Keratinocyte (primary cell): ENCODE data around the gene SMTNL2. TPM values are rescaled to one million over a fixed set of nuclear protein-coding genes. Genes with fewer than 3 reads are reported as not detected.

Experiments
- DNase-seq: peaks from one replicate; pipeline ENCODE4 v3.0.0-alpha.2; 2011; ENCODE audit warnings: low read depth, missing footprints, low spot score
- FAIRE-seq: peaks from 2 replicates; lab custom pipeline; 2011; peaks lifted over from hg19 to GRCh38; lab: Jason Lieb, UNC
- H2AFZ ChIP-seq: 2 replicates; pipeline ENCODE4 v1.6.0; 2012; ENCODE audit warnings: low read length, control low read depth, inconsistent platforms; ENCODE audit not compliant: control insufficient read depth
- H3K27ac ChIP-seq: 2 replicates; pipeline ENCODE4 v1.5.1; 2011; ENCODE audit warnings: low read length; ENCODE audit not compliant: control insufficient read depth, insufficient read depth
- H3K27me3 ChIP-seq: 3 replicates; pipeline ENCODE4 v1.6.0; 2011; ENCODE audit warnings: low read length; ENCODE audit not compliant: control insufficient read depth, insufficient read depth; ENCODE audit errors: extremely low read depth
- H3K36me3 ChIP-seq, 2 experiments: 2 replicates in 1 of 2; 3 replicates in 1 of 2; pipeline ENCODE4 v1.5.1; 2011; ENCODE audit warnings: low read length in 2 of 2, mild to moderate bottlenecking in 1 of 2; ENCODE audit not compliant: control insufficient read depth in 2 of 2, insufficient read depth in 2 of 2; ENCODE audit errors: extremely low read depth in 1 of 2
- H3K4me1 ChIP-seq: 3 replicates; pipeline ENCODE4 v1.5.1; 2011; ENCODE audit warnings: low read length; ENCODE audit not compliant: control insufficient read depth, insufficient read depth; ENCODE audit errors: extremely low read depth
- H3K4me2 ChIP-seq: 3 replicates; pipeline ENCODE4 v1.6.0; 2011; ENCODE audit warnings: low read depth, low read length; ENCODE audit not compliant: control insufficient read depth, insufficient read depth; ENCODE audit errors: extremely low read depth
- H3K4me3 ChIP-seq, 3 experiments: fragments of 200-600 bp in 1 of 3; sonication (generic) in 1 of 3; 2 replicates in 2 of 3; 3 replicates in 1 of 3; pipeline ENCODE4 v1.5.1; 2011 to 2016; ENCODE audit warnings: low read length in 3 of 3, mild to moderate bottlenecking in 3 of 3, control low read depth in 2 of 3, inconsistent platforms in 1 of 3, low read depth in 1 of 3, mixed read lengths in 1 of 3, mixed run types in 1 of 3, moderate library complexity in 1 of 3; ENCODE audit not compliant: control insufficient read depth in 2 of 3, insufficient read depth in 2 of 3; ENCODE audit errors: extremely low read depth in 1 of 3
- H3K79me2 ChIP-seq: 2 replicates; pipeline ENCODE4 v1.6.0; 2012; ENCODE audit warnings: low read length; ENCODE audit not compliant: control insufficient read depth, insufficient read depth
- H3K9ac ChIP-seq: 3 replicates; pipeline ENCODE4 v1.6.0; 2011; ENCODE audit warnings: low read length; ENCODE audit not compliant: control insufficient read depth, insufficient read depth; ENCODE audit errors: extremely low read depth
- H3K9me1 ChIP-seq: 3 replicates; pipeline ENCODE4 v1.6.0; 2011; ENCODE audit warnings: low read length; ENCODE audit not compliant: control insufficient read depth, insufficient read depth; ENCODE audit errors: extremely low read depth
- H3K9me3 ChIP-seq: 2 replicates; pipeline ENCODE4 v1.5.1; 2012; ENCODE audit warnings: low read depth, low read length; ENCODE audit not compliant: control insufficient read depth
- H4K20me1 ChIP-seq: 3 replicates; pipeline ENCODE4 v1.6.0; 2011; ENCODE audit warnings: low read length; ENCODE audit not compliant: control insufficient read depth, insufficient read depth; ENCODE audit errors: extremely low read depth
- EZH2 ChIP-seq: IDR thresholded peaks from one replicate; pipeline ENCODE4 v1.6.1; 2012; ENCODE audit warnings: inconsistent platforms, mild to moderate bottlenecking, low read length, moderate library complexity
- dilution Hi-C: fragments of 300-500 bp; cut with MboI; formaldehyde crosslinking; loops from one replicate; pipeline ENCODE4 v1.7.0; 2020; ENCODE audit warnings: low sequenced_read_pairs; ENCODE audit not compliant: extremely low pct_ligation_motif_present
- polyA plus RNA-seq, 5 experiments: library from polyadenylated mRNA; depleted of rRNA in 3 of 5; stranded (reverse) in 3 of 5; stranded (forward) in 1 of 5; unstranded in 1 of 5; fragments of >200 nt; gene quantifications; 1 replicate in 1 of 5; 2 replicates in 3 of 5; 3 replicates in 1 of 5; pipeline versions ENCODE4 v1.2.1 to v1.2.3, GENCODE V29; 2011 to 2012; ENCODE audit warnings: missing spikeins in 2 of 5, low read depth in 1 of 5, low replicate concordance in 1 of 5
- TF ChIP-seq, protein P1 (sequence below), 3 experiments: IDR thresholded peaks in 1 of 3; conservative IDR thresholded peaks in 1 of 3; optimal IDR thresholded peaks in 1 of 3; 2 replicates in 2 of 3; 3 replicates in 1 of 3; pipeline versions ENCODE3 to v1.5.1; 2011; ENCODE audit warnings: low read length in 3 of 3, mild to moderate bottlenecking in 3 of 3, moderate library complexity in 2 of 3, control low read depth in 1 of 3, inconsistent platforms in 1 of 3; ENCODE audit not compliant: insufficient read depth in 2 of 3; ENCODE audit errors: extremely low read depth in 1 of 3

SMTNL2 gene
- polyA plus RNA-seq, 1 donor (not counting 4 experiments of a cell fraction or from before 2014, with no cell fraction given) = not detected

DNA sequence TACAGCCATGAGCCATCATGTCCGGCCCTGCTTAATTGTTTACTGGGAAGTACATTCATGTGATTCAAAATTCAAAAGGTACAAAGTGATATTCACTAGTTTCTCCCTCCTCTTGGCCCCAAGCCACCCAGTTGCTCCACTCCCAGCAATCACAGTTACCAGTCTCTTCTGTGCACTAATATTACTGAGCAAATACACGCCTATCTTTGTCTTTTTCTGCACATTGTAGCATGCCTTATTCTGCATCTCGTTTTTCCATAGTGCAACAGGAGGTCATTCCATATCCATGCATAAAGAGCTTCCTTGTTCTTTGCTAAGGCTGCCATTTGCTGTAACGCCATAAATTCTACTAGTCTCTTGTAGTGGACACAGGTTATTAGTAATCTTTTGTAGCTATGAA is 59.3 kb downstream of the SMTNL2 start:
- FAIRE-seq (no peak), DNase-seq (no peak)
- Histone ChIP-seq H3K27ac (no peak overlapping the region), H3K4me1 (no peaks in the 10 kb centered on the region), H3K79me2 (no peaks in the 10 kb centered on the region), H3K27me3 (peaks cover 43% of the 10 kb centered on the region), H3K9ac (no peak overlapping the region), H3K36me3 (no peaks in the 10 kb centered on the region), H3K9me3 (no peaks in the 10 kb centered on the region), H2AFZ (no peak overlapping the region), H4K20me1 (no peaks in the 10 kb centered on the region), H3K4me2 (no peak overlapping the region), H3K9me1 (no peaks in the 10 kb centered on the region), H3K4me3 (no peak overlapping the region)
- TF ChIP-seq EZH2 = no peak
- TF ChIP-seq, protein P1, sequence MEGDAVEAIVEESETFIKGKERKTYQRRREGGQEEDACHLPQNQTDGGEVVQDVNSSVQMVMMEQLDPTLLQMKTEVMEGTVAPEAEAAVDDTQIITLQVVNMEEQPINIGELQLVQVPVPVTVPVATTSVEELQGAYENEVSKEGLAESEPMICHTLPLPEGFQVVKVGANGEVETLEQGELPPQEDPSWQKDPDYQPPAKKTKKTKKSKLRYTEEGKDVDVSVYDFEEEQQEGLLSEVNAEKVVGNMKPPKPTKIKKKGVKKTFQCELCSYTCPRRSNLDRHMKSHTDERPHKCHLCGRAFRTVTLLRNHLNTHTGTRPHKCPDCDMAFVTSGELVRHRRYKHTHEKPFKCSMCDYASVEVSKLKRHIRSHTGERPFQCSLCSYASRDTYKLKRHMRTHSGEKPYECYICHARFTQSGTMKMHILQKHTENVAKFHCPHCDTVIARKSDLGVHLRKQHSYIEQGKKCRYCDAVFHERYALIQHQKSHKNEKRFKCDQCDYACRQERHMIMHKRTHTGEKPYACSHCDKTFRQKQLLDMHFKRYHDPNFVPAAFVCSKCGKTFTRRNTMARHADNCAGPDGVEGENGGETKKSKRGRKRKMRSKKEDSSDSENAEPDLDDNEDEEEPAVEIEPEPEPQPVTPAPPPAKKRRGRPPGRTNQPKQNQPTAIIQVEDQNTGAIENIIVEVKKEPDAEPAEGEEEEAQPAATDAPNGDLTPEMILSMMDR (optimal IDR thresholded peaks at IDR 0.05 in 1 of 3, IDR thresholded peaks at IDR 0.05 in 1 of 3, conservative IDR thresholded peaks at IDR 0.05 in 1 of 3; ENCODE audit: extremely low read depth in 1 of 3, insufficient read depth in 2 of 3, low read length in 3 of 3) = no peak
- dilution Hi-C loops = no loop called here

DNA sequence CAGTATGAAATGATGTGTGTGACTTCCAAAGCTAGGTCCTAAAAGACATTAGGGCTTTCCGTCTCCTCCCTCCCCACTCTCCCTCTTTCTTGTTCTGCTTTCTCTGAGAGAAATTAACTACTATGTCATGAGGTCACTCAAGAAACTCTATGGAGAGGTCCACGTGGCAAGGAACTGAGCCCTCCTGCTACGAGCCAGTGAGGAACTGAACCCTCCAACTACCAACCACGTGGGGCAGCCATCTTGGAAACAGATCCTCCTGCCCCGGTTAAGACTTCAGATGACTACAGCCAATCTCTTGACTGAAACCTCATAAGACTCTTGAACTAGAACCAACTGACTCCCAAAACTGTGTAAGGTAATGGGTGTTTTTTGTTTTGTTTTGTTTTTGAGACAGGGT is 61.3 kb downstream of the SMTNL2 start:
- TF ChIP-seq EZH2 = no peak
- TF ChIP-seq, protein P1 (optimal IDR thresholded peaks at IDR 0.05 in 1 of 3, IDR thresholded peaks at IDR 0.05 in 1 of 3, conservative IDR thresholded peaks at IDR 0.05 in 1 of 3; ENCODE audit: extremely low read depth in 1 of 3, insufficient read depth in 2 of 3, low read length in 3 of 3) = no peak
- Histone ChIP-seq H3K27ac (no peak overlapping the region), H3K9ac (no peak overlapping the region), H3K4me1 (no peaks in the 10 kb centered on the region), H3K4me3 (no peak overlapping the region), H3K4me2 (no peak overlapping the region), H4K20me1 (no peaks in the 10 kb centered on the region), H3K9me1 (no peaks in the 10 kb centered on the region), H3K9me3 (no peaks in the 10 kb centered on the region), H2AFZ (no peak overlapping the region), H3K27me3 (peaks cover 34% of the 10 kb centered on the region), H3K79me2 (no peaks in the 10 kb centered on the region), H3K36me3 (no peaks in the 10 kb centered on the region)
- DNase-seq = no peak
- dilution Hi-C loops = no loop called here
- FAIRE-seq = no peak
